ENCODE measurements around the gene CACTIN.

- TF ChIP-seq REST (IDR thresholded peaks at IDR 0.05; ENCODE audit: low read depth) (no peak), YY1 (IDR thresholded peaks at IDR 0.05; ENCODE audit: low read depth) (no peak), EP300 (IDR thresholded peaks at IDR 0.05; ENCODE audit: borderline replicate concordance) (no peak), CREB1 (IDR thresholded peaks at IDR 0.05; ENCODE audit: low read depth) (no peak), EGR1 (IDR thresholded peaks at IDR 0.05) (no peak), RAD21 (IDR thresholded peaks at IDR 0.05; ENCODE audit: low read depth) (no peak)
These were observed 29.6 kb upstream of the CACTIN start for GRCh38 chr19:3656073-3656746.

Measured in Ishikawa (cell line).